NB4 (cell line): ENCODE results near the gene GLCE.

Experiments used
- CTCF ChIP-seq: IDR thresholded peaks from one replicate; pipeline ENCODE4 v1.5.1; 2012; ENCODE audit warnings: low read depth, low read length
- MYC ChIP-seq: IDR thresholded peaks from 2 replicates; pipeline ENCODE4 v1.6.1; 2011; ENCODE audit warnings: low read depth, low read length
- POLR2A ChIP-seq: IDR thresholded peaks from 2 replicates; pipeline ENCODE4 v1.6.1; 2011; ENCODE audit warnings: mild to moderate bottlenecking; ENCODE audit not compliant: insufficient read length; ENCODE audit errors: extremely low read depth

- TF ChIP-seq CTCF (no peak), POLR2A (no peak), MYC (no peak)
These were observed 3.6 kb upstream of the GLCE start for GRCh38 chr15:69156736-69157381.
